H1 (cell line): ENCODE results near the gene P4HB. TPM values are rescaled to one million over a fixed set of nuclear protein-coding genes. Genes with fewer than 3 reads are reported as not detected.

Source experiments
- CTCF ChIA-PET: fragments of 300-600 bp; sonication (Branson Sonifier 250); formaldehyde crosslinking; loops from one replicate; lab custom pipeline; 2021; ENCODE audit not compliant: partially characterized antibody; lab: Charles Lee
- POLR2A ChIA-PET: fragments of 300-600 bp; sonication (Branson Sonifier 250); formaldehyde crosslinking; loops from one replicate; lab custom pipeline; 2021; ENCODE audit warnings: inconsistent platforms; ENCODE audit not compliant: partially characterized antibody; lab: Charles Lee
- DNase-seq, 2 experiments: peaks; one replicate each; pipeline versions ENCODE4 v3.0.0 to v3.0.0-alpha.2; 2010 to 2022; ENCODE audit warnings: low spot score in 2 of 2, low read depth in 1 of 2, mixed read lengths in 1 of 2
- FAIRE-seq: peaks from 2 replicates; lab custom pipeline; 2011; peaks lifted over from hg19 to GRCh38; lab: Jason Lieb, UNC
- H2AFZ ChIP-seq: 2 replicates; pipeline ENCODE4 v1.8.1; 2012; ENCODE audit warnings: low read length, inconsistent platforms
- H2AK5ac ChIP-seq: 2 replicates; pipeline ENCODE4 v1.6.1; 2013; ENCODE audit warnings: low read depth, low read length
- H2BK120ac ChIP-seq: replicated peaks from 2 replicates; pipeline ENCODE3; 2013; ENCODE audit warnings: low read depth, low read length, inconsistent platforms
- H2BK12ac ChIP-seq: 2 replicates; pipeline ENCODE4 v1.6.1; 2013; ENCODE audit warnings: low read depth, low read length
- H2BK15ac ChIP-seq: 2 replicates; pipeline ENCODE4 v1.6.1; 2013; ENCODE audit warnings: low read length
- H2BK20ac ChIP-seq: 2 replicates; pipeline ENCODE4 v1.6.1; 2013; ENCODE audit warnings: low read length
- H2BK5ac ChIP-seq: 2 replicates; pipeline ENCODE4 v1.6.1; 2013; ENCODE audit warnings: low read depth, low read length
- H3K14ac ChIP-seq: 2 replicates; pipeline ENCODE4 v1.6.1; 2013; ENCODE audit warnings: inconsistent platforms; ENCODE audit not compliant: insufficient read length
- H3K18ac ChIP-seq: 2 replicates; pipeline ENCODE4 v1.6.1; 2013; ENCODE audit warnings: low read length; ENCODE audit errors: extremely low read depth
- H3K23ac ChIP-seq: 2 replicates; pipeline ENCODE4 v1.6.1; 2013; ENCODE audit warnings: inconsistent platforms; ENCODE audit not compliant: insufficient read length
- H3K23me2 ChIP-seq: 2 replicates; pipeline ENCODE4 v1.6.1; 2013; ENCODE audit warnings: low read depth, low read length
- H3K27ac ChIP-seq: 2 replicates; pipeline ENCODE4 v1.6.1; 2011; ENCODE audit warnings: low read depth, low read length, inconsistent platforms
- H3K27me3 ChIP-seq, 4 experiments: replicated peaks in 1 of 4; 1 replicate in 1 of 4; 2 replicates in 3 of 4; pipeline versions ENCODE4 v1.6.1 to v1.8.1; 2011 to 2013; ENCODE audit warnings: low read length in 3 of 4, mild to moderate bottlenecking in 3 of 4, inconsistent platforms in 2 of 4, mixed read lengths in 2 of 4, moderate library complexity in 1 of 4; ENCODE audit not compliant: control insufficient read depth in 3 of 4, insufficient read depth in 3 of 4; ENCODE audit errors: extremely low read depth in 1 of 4
- H3K36me3 ChIP-seq, 4 experiments: 2 replicates each; pipeline versions ENCODE4 v1.6.1 to v1.8.1; 2011 to 2013; ENCODE audit warnings: mild to moderate bottlenecking in 4 of 4, low read length in 3 of 4, moderate library complexity in 2 of 4, control low read depth in 1 of 4, inconsistent platforms in 1 of 4; ENCODE audit not compliant: insufficient read depth in 4 of 4, control insufficient read depth in 2 of 4
- H3K4ac ChIP-seq: replicated peaks from 2 replicates; pipeline ENCODE3; 2013; ENCODE audit warnings: low read length, low read depth, mixed read lengths, inconsistent platforms; ENCODE audit not compliant: insufficient read length
- H3K4me1 ChIP-seq, 4 experiments: replicated peaks in 1 of 4; 1 replicate in 1 of 4; 2 replicates in 3 of 4; pipeline versions ENCODE4 v1.6.1 to v1.8.1; 2011 to 2013; ENCODE audit warnings: low read length in 3 of 4, inconsistent platforms in 2 of 4, mixed read lengths in 1 of 4; ENCODE audit not compliant: insufficient read depth in 4 of 4, control insufficient read depth in 3 of 4
- H3K4me2 ChIP-seq, 2 experiments: 2 replicates each; pipeline versions ENCODE4 v1.6.1 to v1.8.1; 2011 to 2013; ENCODE audit warnings: low read depth in 2 of 2, low read length in 2 of 2, control low read depth in 1 of 2, inconsistent platforms in 1 of 2, mild to moderate bottlenecking in 1 of 2; ENCODE audit not compliant: insufficient read depth in 1 of 2
- H3K4me3 ChIP-seq, 4 experiments: fragments of 200-600, 300-600 bp in 1 of 4; sonication (generic), shearing (Covaris generic), sonication (Bioruptor Twin) in 1 of 4; 2 replicates each; pipeline versions ENCODE4 v1.5.1 to v1.8.1; 2011 to 2016; ENCODE audit warnings: low read length in 4 of 4, low read depth in 3 of 4, control low read depth in 2 of 4, inconsistent platforms in 2 of 4, mild to moderate bottlenecking in 2 of 4, mixed read lengths in 1 of 4, moderate library complexity in 1 of 4; ENCODE audit not compliant: insufficient read depth in 2 of 4; ENCODE audit errors: extremely low read depth in 1 of 4
- H3K56ac ChIP-seq: replicated peaks from 2 replicates; pipeline ENCODE3; 2013; ENCODE audit warnings: low read depth, mild to moderate bottlenecking, mixed read lengths, low read length, inconsistent platforms; ENCODE audit not compliant: insufficient read length
- H3K79me1 ChIP-seq: 2 replicates; pipeline ENCODE4 v1.6.1; 2013; ENCODE audit warnings: low read depth, low read length, control low read depth
- H3K79me2 ChIP-seq, 2 experiments: 2 replicates each; pipeline versions ENCODE4 v1.6.1 to v1.8.1; 2012 to 2013; ENCODE audit warnings: low read length in 2 of 2, mild to moderate bottlenecking in 2 of 2, inconsistent platforms in 1 of 2; ENCODE audit not compliant: insufficient read depth in 2 of 2, control insufficient read depth in 1 of 2
- H3K9ac ChIP-seq, 4 experiments: replicated peaks in 1 of 4; 1 replicate in 1 of 4; 2 replicates in 3 of 4; pipeline versions ENCODE4 v1.6.1 to v1.8.1; 2011 to 2013; ENCODE audit warnings: low read depth in 3 of 4, low read length in 3 of 4, control low read depth in 2 of 4, mild to moderate bottlenecking in 2 of 4, moderate library complexity in 2 of 4, inconsistent platforms in 1 of 4; ENCODE audit errors: extremely low read depth in 1 of 4
- H3K9me3 ChIP-seq, 2 experiments: 2 replicates each; pipeline versions ENCODE4 v1.6.1 to v1.8.1; 2012 to 2013; ENCODE audit warnings: mild to moderate bottlenecking in 2 of 2, moderate library complexity in 2 of 2, control low read depth in 1 of 2, inconsistent platforms in 1 of 2, low read depth in 1 of 2, low read length in 1 of 2, mixed read lengths in 1 of 2; ENCODE audit not compliant: insufficient read depth in 2 of 2
- H4K20me1 ChIP-seq, 2 experiments: replicated peaks in 1 of 2; 2 replicates each; pipeline versions ENCODE3 to v1.8.1; 2011 to 2013; ENCODE audit warnings: inconsistent platforms in 2 of 2, low read length in 2 of 2, mild to moderate bottlenecking in 1 of 2; ENCODE audit not compliant: insufficient read depth in 2 of 2, control insufficient read depth in 1 of 2
- H4K5ac ChIP-seq: 2 replicates; pipeline ENCODE4 v1.6.1; 2013; ENCODE audit warnings: low read length, low read depth, mixed read lengths, inconsistent platforms; ENCODE audit not compliant: insufficient read length
- H4K8ac ChIP-seq: 2 replicates; pipeline ENCODE4 v1.8.0; 2013; ENCODE audit warnings: mild to moderate bottlenecking, moderate library complexity, low read length, inconsistent platforms; ENCODE audit not compliant: insufficient read depth; ENCODE audit errors: extremely low read depth
- H4K91ac ChIP-seq: replicated peaks from 2 replicates; pipeline ENCODE3; 2013; ENCODE audit warnings: low read length, mixed read lengths, inconsistent platforms; ENCODE audit not compliant: insufficient read length
- EP300 ChIP-seq, 2 experiments: IDR thresholded peaks; 1 replicate in 1 of 2; 2 replicates in 1 of 2; pipeline ENCODE4 v1.6.1; 2011 to 2012; ENCODE audit warnings: low read depth in 2 of 2, low read length in 2 of 2, mild to moderate bottlenecking in 2 of 2, borderline replicate concordance in 1 of 2, inconsistent platforms in 1 of 2, moderate library complexity in 1 of 2
- HDAC2 ChIP-seq, 2 experiments: fragments of 300-600 bp in 1 of 2; sonication (generic) in 1 of 2; IDR thresholded peaks; 2 replicates each; pipeline ENCODE4 v1.6.1; 2011 to 2012; ENCODE audit warnings: low read depth in 2 of 2, low read length in 2 of 2, mild to moderate bottlenecking in 2 of 2, moderate library complexity in 2 of 2, borderline replicate concordance in 1 of 2, inconsistent platforms in 1 of 2
- RFX5 ChIP-seq: IDR thresholded peaks from 2 replicates; pipeline ENCODE4 v1.6.1; 2011; ENCODE audit warnings: low read depth, low read length, improper control_type of control experiment, borderline replicate concordance
- RXRA ChIP-seq: IDR thresholded peaks from 2 replicates; pipeline ENCODE4 v1.6.1; 2011; ENCODE audit warnings: low read depth, mild to moderate bottlenecking, low read length, moderate library complexity; ENCODE audit not compliant: insufficient read depth
- SIRT6 ChIP-seq: IDR thresholded peaks from one replicate; pipeline ENCODE4 v1.7.1; 2012; ENCODE audit warnings: low read length, inconsistent platforms
- SIX5 ChIP-seq: IDR thresholded peaks from 2 replicates; pipeline ENCODE4 v1.6.1; 2011; ENCODE audit warnings: mild to moderate bottlenecking, low read depth, low read length
- SP2 ChIP-seq: IDR thresholded peaks from 2 replicates; pipeline ENCODE4 v1.6.1; 2012; ENCODE audit warnings: mild to moderate bottlenecking, low read length, inconsistent platforms
- SP4 ChIP-seq: IDR thresholded peaks from 2 replicates; pipeline ENCODE4 v1.6.1; 2012; ENCODE audit warnings: low read length, inconsistent platforms
- WGBS, 2 experiments: shearing (Covaris generic) in 1 of 2; methylation state at CpG; one replicate each; pipeline versions ENCODE4 v1.1.6 to v1.1.7; 2013 to 2015; ENCODE audit warnings: low lambda C conversion rate in 2 of 2, mixed read lengths in 2 of 2, inconsistent platforms in 1 of 2, low coverage in 1 of 2, missing lambda C conversion rate in 1 of 2; ENCODE audit not compliant: insufficient replicate concordance in 2 of 2, insufficient coverage in 1 of 2, insufficient read length in 1 of 2; ENCODE audit errors: extremely low coverage in 1 of 2, missing lambda C conversion rate in 1 of 2; 5-methylcytosine and 5-hydroxymethylcytosine counted together
- polyA plus RNA-seq, 7 experiments: library from polyadenylated mRNA; depleted of rRNA in 3 of 7; stranded (reverse) in 5 of 7; unstranded in 2 of 7; fragments of >200 nt in 5 of 7; fragments of 200-250 nt in 2 of 7; gene quantifications; 1 replicate in 5 of 7; 2 replicates in 1 of 7; 4 replicates in 1 of 7; pipeline versions ENCODE4 v1.2.1 to v1.2.3, GENCODE V29; 2011 to 2013; ENCODE audit warnings: missing spikeins in 2 of 7, mixed read lengths in 2 of 7
- total RNA-seq: library from RNA; stranded (reverse); fragmentation: NEBNext Ultra II Directional; extraction: Animal tissue kit (Norgen Biotek cat#: 25700); gene quantifications from 2 replicates; pipeline ENCODE4 v1.2.1, GENCODE V29; 2021
- TF ChIP-seq, protein P1 (sequence below): IDR thresholded peaks from 2 replicates; pipeline ENCODE4 v1.6.1; 2011; ENCODE audit warnings: low read depth, mild to moderate bottlenecking, low read length; ENCODE audit not compliant: insufficient read depth
- TF ChIP-seq, protein P2 (sequence below): IDR thresholded peaks from 2 replicates; pipeline ENCODE4 v1.6.1; 2012; ENCODE audit warnings: inconsistent platforms

P4HB gene
- total and polyA plus RNA-seq, 2 of the 8 experiments (the other 6 are each of a cell fraction or from before 2014, with no cell fraction given) = 41.4 to 379 TPM

DNA sequence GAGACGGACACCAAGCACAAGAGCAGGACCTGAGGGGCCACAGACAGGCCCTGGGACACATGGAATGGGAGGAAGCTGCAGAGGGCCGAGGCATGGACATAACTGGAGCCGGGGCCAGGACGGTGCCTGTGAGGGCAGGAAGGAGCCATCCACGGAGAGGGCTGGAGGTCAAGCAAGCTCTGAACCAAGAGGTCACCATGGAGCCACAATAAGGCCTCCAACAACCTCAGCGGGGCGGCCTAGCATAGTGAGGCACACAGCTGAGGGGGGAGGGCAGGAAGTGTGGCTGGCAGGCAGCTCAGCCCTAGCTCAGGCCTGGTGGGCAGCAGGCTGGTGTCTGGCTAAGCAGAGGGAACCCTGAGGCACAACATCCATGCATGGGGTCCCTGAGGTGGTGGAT lies 31.7 kb downstream of the P4HB start:
- Histone ChIP-seq H2BK12ac (no peak overlapping the region), H3K4me1 (peaks cover 0 to 17% (median 11%) of the 10 kb centered on the region in 4 experiments; a peak in 5 of 7 replicates), H3K79me2 (peaks cover 0 to 12% of the 10 kb centered on the region in 2 experiments; a peak in 1 of 4 replicates), H3K9me3 (no peaks in the 10 kb centered on the region), H2BK5ac (peak overlapping the region; percentile 35; the same call in 1 of the 2 replicates), H3K23ac (no peak overlapping the region), H3K4ac (no peak overlapping the region), H2AK5ac (no peak overlapping the region), H3K56ac (no peak overlapping the region), H3K27me3 (0 out of 7 replicates have a peak, but pooled peaks cover 0 to 2% (median 0%) of the 10 kb centered on the region in 4 experiments), H3K9ac (no peak overlapping the region), H3K4me2 (no peak overlapping the region), H3K27ac (no peak overlapping the region), H3K18ac (no peak overlapping the region), H2BK20ac (no peak overlapping the region), H3K79me1 (peaks cover 12% of the 10 kb centered on the region), H3K23me2 (peaks cover 6% of the 10 kb centered on the region), H4K8ac (0 out of 2 replicates have a peak overlapping the region, but pooled peaks have one; percentile 14), H4K20me1 (peaks cover 2 to 26% of the 10 kb centered on the region in 2 experiments), H4K91ac (no peak overlapping the region), H2AFZ (no peak overlapping the region), H2BK15ac (no peak overlapping the region), H2BK120ac (no peak overlapping the region), H4K5ac (no peak overlapping the region), H3K36me3 (no peaks in the 10 kb centered on the region; a peak in 1 of 8 replicates), H3K14ac (no peak overlapping the region), H3K4me3 (no peak overlapping the region)
- POLR2A ChIA-PET = interaction anchor here (0.5 to 2.0 kb wide), 6 partner anchors 9 to 104 kb away, joined by 3 to 13 read pairs (median 3); no protein-coding TSS in a partner anchor
- DNase-seq (no peak), FAIRE-seq (no peak)
- CTCF ChIA-PET = interaction anchor here (0.6 to 2.0 kb wide), 8 partner anchors 11 to 201 kb away, joined by 3 to 7 read pairs (median 4); no protein-coding TSS in a partner anchor
- WGBS, 2 experiments = 90% methylated on average over 7 of the region's 7 CpGs; no CpG with 5 or more reads in 1 of the 2 experiments
- no peak for TF ChIP-seq HDAC2 (IDR thresholded peaks at IDR 0.05; ENCODE audit: borderline replicate concordance in 1 of 2, low read depth in 2 of 2, low read length in 2 of 2)
- no peak for TF ChIP-seq RFX5
- TF ChIP-seq SIX5 = no peak
- TF ChIP-seq EP300 (IDR thresholded peaks at IDR 0.05; ENCODE audit: borderline replicate concordance in 1 of 2, low read depth in 2 of 2, low read length in 2 of 2) = no peak
- TF ChIP-seq, protein P1, sequence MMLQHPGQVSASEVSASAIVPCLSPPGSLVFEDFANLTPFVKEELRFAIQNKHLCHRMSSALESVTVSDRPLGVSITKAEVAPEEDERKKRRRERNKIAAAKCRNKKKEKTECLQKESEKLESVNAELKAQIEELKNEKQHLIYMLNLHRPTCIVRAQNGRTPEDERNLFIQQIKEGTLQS = no peak
- TF ChIP-seq, protein P2, sequence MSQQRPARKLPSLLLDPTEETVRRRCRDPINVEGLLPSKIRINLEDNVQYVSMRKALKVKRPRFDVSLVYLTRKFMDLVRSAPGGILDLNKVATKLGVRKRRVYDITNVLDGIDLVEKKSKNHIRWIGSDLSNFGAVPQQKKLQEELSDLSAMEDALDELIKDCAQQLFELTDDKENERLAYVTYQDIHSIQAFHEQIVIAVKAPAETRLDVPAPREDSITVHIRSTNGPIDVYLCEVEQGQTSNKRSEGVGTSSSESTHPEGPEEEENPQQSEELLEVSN = no peak
- TF ChIP-seq RXRA = no peak
- TF ChIP-seq SIRT6 = no peak
- no peak for TF ChIP-seq SP4
- TF ChIP-seq SP2 = no peak
